Kidney (tissue), 14 donors: Measurements from ENCODE around the gene PCDH9. TPM values are rescaled to one million over a fixed set of nuclear protein-coding genes. Genes with fewer than 3 reads are reported as not detected.

Experiments
- DNase-seq, 5 donors: peaks; one replicate each; pipeline ENCODE4 v3.0.0-alpha.2; 2013 to 2020
- FAIRE-seq: peaks from 2 replicates; lab custom pipeline; 2012; peaks lifted over from hg19 to GRCh38; lab: Jason Lieb, UNC
- H3K27ac ChIP-seq, 2 donors: one replicate each; pipeline ENCODE4 v1.7.0; 2013; ENCODE audit warnings: low read depth in 2 of 2, low read length in 2 of 2, inconsistent platforms in 1 of 2
- H3K27me3 ChIP-seq: one replicate; pipeline ENCODE4 v1.7.1; 2013; ENCODE audit warnings: low read length, inconsistent platforms; ENCODE audit not compliant: control insufficient read depth, insufficient read depth
- H3K36me3 ChIP-seq, 3 donors: one replicate each; pipeline versions ENCODE4 v1.7.0 to v1.7.1; 2013; ENCODE audit warnings: low read length in 3 of 3, control low read depth in 1 of 3, inconsistent platforms in 1 of 3; ENCODE audit not compliant: insufficient read depth in 3 of 3, control insufficient read depth in 2 of 3
- H3K4me1 ChIP-seq, 3 donors: one replicate each; pipeline versions ENCODE4 v1.7.0 to v1.7.1; 2013; ENCODE audit warnings: low read length in 3 of 3, inconsistent platforms in 1 of 3, low read depth in 1 of 3; ENCODE audit not compliant: control insufficient read depth in 2 of 3, insufficient read depth in 2 of 3
- H3K4me3 ChIP-seq, 3 donors: one replicate each; pipeline versions ENCODE4 v1.7.0 to v1.8.1; 2013; ENCODE audit warnings: low read length in 3 of 3, control low read depth in 1 of 3, inconsistent platforms in 1 of 3
- H3K9ac ChIP-seq, 3 donors: one replicate each; pipeline versions ENCODE4 v1.7.0 to v1.7.1; 2013; ENCODE audit warnings: low read length in 3 of 3, control low read depth in 1 of 3, inconsistent platforms in 1 of 3
- H3K9me3 ChIP-seq, 3 donors: one replicate each; pipeline versions ENCODE4 v1.7.0 to v1.7.1; 2013; ENCODE audit warnings: low read length in 3 of 3, control low read depth in 1 of 3, inconsistent platforms in 1 of 3; ENCODE audit not compliant: control insufficient read depth in 2 of 3, insufficient read depth in 1 of 3
- intact Hi-C: fragments of 100-400 bp; cut with DNase I; formaldehyde crosslinking; loops from one replicate; pipeline ENCODE4 v1.11.1; 2022
- polyA plus RNA-seq: library from polyadenylated mRNA; stranded (reverse); fragments of 350-450 nt; fragmentation: Illumina TruSeq; extraction: RNeasy Lipid Tissue Mini Kit (QIAGEN cat#74804); gene quantifications from one replicate; pipeline ENCODE4 v1.2.3, GENCODE V29; 2014; ENCODE audit warnings: low read depth, low replicate concordance; ENCODE audit not compliant: insufficient read depth
- total RNA-seq: library from RNA; stranded (reverse); fragmentation: NEBNext Ultra II Directional; extraction: Animal tissue kit (Norgen Biotek cat#: 25700); gene quantifications from one replicate; pipeline ENCODE4 v1.2.1, GENCODE V29; 2021
- TF ChIP-seq, protein P1 (sequence below): IDR thresholded peaks from 3 replicates; pipeline ENCODE4 v1.5.1; 2012; ENCODE audit warnings: mild to moderate bottlenecking, moderate library complexity, borderline replicate concordance; ENCODE audit not compliant: insufficient read depth; ENCODE audit errors: extremely low read depth
- donor health status: control.
- donor health status: control.
- donor health status: control.
- donor health status: control.
- donor health status: control.
- donor health status: DM: yes; HTN: yes; CAD: no.
- donor health status: Normal renal cell carcinoma (clear cell type).

Gene PCDH9
- total and polyA plus RNA-seq, 2 donors from 2014 or later = 1.6 to 9.5 TPM

DNA sequence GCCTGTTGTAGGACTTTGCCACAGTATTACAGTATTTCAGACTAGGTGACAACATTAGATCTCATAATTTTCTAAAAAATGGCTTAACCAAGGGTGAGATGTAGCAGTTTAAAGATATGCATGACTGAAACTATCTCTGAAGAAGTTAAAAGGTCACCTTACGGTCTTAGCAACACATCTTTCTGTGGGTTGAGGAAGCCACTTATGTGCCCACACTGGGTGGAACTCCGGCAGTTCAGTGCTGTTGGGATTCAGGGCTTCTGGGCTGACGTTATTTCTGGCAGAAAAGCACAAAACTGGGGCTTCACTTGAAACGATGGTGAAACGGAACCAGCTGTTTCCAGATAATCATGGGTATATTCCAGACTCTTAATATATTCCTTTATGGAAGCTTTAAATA, 697.3 kb downstream of the PCDH9 start:
- no peaks in the 10 kb centered on the region for H3K36me3 ChIP-seq
- no peak for DNase-seq
- intact Hi-C loops = no loop called here
- H3K4me3 ChIP-seq = no peak overlapping the region
- TF ChIP-seq, protein P1, sequence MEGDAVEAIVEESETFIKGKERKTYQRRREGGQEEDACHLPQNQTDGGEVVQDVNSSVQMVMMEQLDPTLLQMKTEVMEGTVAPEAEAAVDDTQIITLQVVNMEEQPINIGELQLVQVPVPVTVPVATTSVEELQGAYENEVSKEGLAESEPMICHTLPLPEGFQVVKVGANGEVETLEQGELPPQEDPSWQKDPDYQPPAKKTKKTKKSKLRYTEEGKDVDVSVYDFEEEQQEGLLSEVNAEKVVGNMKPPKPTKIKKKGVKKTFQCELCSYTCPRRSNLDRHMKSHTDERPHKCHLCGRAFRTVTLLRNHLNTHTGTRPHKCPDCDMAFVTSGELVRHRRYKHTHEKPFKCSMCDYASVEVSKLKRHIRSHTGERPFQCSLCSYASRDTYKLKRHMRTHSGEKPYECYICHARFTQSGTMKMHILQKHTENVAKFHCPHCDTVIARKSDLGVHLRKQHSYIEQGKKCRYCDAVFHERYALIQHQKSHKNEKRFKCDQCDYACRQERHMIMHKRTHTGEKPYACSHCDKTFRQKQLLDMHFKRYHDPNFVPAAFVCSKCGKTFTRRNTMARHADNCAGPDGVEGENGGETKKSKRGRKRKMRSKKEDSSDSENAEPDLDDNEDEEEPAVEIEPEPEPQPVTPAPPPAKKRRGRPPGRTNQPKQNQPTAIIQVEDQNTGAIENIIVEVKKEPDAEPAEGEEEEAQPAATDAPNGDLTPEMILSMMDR = no peak
- peaks cover 0 to 3% (median 0%) of the 10 kb centered on the region in 3 donors for H3K4me1 ChIP-seq
- no peak for FAIRE-seq
- H3K9me3 ChIP-seq = peaks cover 0 to 2% (median 0%) of the 10 kb centered on the region in 3 donors
- H3K27me3 ChIP-seq = no peaks in the 10 kb centered on the region
- no peak overlapping the region for H3K9ac ChIP-seq
- no peak overlapping the region for H3K27ac ChIP-seq

DNA sequence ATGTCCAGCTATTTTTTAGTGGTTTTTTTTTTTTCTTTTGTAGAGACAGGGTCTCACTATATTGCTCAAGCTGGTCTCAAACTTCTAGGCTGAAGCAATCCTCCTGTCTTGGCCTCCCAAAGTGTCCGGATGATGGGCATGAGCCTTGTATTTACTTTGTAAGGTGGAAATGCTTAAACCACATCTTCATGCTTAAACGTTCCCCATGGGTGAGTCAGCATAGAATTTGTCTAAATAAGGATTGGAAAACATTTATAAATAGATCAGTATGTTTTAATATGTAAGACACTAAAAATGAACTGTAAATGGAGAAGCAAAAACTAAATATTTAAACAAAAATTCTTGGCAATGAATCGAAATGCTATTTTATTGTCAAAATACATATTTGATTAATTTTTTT, 698.0 kb downstream of the PCDH9 start:
- no peak overlapping the region for H3K4me3 ChIP-seq
- DNase-seq = no peak
- intact Hi-C loops = no loop called here
- TF ChIP-seq, protein P1 = no peak
- FAIRE-seq = no peak
- H3K27ac ChIP-seq = no peak overlapping the region
- H3K4me1 ChIP-seq = peaks cover 0 to 3% (median 0%) of the 10 kb centered on the region in 3 donors
- H3K36me3 ChIP-seq = no peaks in the 10 kb centered on the region
- no peak overlapping the region for H3K9ac ChIP-seq
- no peaks in the 10 kb centered on the region for H3K27me3 ChIP-seq
- H3K9me3 ChIP-seq = peaks cover 0 to 2% (median 0%) of the 10 kb centered on the region in 3 donors

DNA sequence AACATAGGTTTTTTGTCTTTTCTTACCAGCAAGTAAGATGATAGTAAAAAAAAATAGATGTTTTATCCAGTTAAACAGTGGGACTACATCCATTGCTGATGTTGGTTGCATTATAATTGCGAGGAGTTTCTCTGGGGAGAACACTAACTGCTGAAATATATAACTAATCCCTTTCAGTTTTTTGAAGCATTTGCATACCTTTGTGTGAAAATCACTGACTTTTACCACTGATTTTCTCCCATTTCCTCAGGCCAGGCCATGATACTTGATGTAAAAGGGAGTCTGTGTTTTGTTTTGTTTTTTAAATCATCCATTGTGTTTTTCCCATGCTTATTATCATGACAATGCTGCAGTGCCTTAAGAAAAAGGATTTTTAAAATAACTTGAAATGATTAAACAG, 699.5 kb downstream of the PCDH9 start:
- Histone ChIP-seq H3K27me3 (no peaks in the 10 kb centered on the region), H3K9me3 (peaks cover 0 to 2% (median 0%) of the 10 kb centered on the region in 3 donors), H3K9ac (no peak overlapping the region), H3K27ac (no peak overlapping the region), H3K36me3 (no peaks in the 10 kb centered on the region), H3K4me1 (peaks cover 0 to 3% (median 0%) of the 10 kb centered on the region in 3 donors), H3K4me3 (no peak overlapping the region)
- intact Hi-C loops = no loop called here
- FAIRE-seq (no peak), DNase-seq (no peak)
- TF ChIP-seq, protein P1 = no peak

DNA sequence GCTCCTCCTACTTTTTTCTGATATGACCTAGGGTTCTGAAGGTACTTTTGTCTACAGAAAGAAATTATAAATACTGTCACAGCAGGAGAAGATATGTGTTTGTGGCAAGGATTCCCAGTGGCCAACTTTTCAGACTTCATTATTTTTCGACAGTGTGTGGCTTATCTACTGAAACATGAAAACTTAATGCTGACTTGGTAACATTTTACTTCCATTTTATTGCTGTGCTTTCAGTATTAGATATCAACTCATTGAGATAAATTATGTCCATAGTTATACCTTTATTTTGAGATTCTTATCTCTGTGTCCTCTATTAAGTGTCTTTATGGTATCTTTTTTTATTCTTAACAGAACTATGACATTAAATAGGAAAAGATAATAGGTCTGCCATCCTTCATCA, 700.0 kb downstream of the PCDH9 start:
- intact Hi-C loops = no loop called here
- FAIRE-seq (no peak), DNase-seq (no peak)
- TF ChIP-seq, protein P1 = no peak
- no peak overlapping the region for H3K9ac ChIP-seq
- H3K9me3 ChIP-seq = peaks cover 0 to 2% (median 0%) of the 10 kb centered on the region in 3 donors
- H3K27me3 ChIP-seq = no peaks in the 10 kb centered on the region
- peaks cover 0 to 3% (median 0%) of the 10 kb centered on the region in 3 donors for H3K4me1 ChIP-seq
- H3K27ac ChIP-seq = no peak overlapping the region
- H3K4me3 ChIP-seq = no peak overlapping the region
- no peaks in the 10 kb centered on the region for H3K36me3 ChIP-seq
